GM23338 (cell line): ENCODE data around the gene KLF11.
"Not testable (repeated sequence)": the region's sequence is repeated elsewhere in the genome, so short reads cannot be mapped to it uniquely, and the experiment has no call there.

ENCODE experiments used
- CTCF ChIP-seq, 2 experiments: fragments of 200-600 bp in 1 of 2; sonication (generic) in 1 of 2; conservative IDR thresholded peaks; 2 replicates each; pipeline versions ENCODE4 v1.5.1 to v1.6.1; 2016 to 2017; ENCODE audit warnings: antibody characterized with exemption in 2 of 2, low read depth in 2 of 2, mild to moderate bottlenecking in 2 of 2, moderate library complexity in 1 of 2
- REST ChIP-seq: IDR thresholded peaks from one replicate; pipeline ENCODE4 v1.6.1; 2018; ENCODE audit warnings: antibody characterized with exemption; ENCODE audit not compliant: unreplicated experiment
- STAT1 ChIP-seq: IDR thresholded peaks from one replicate; pipeline ENCODE4 v1.6.1; 2016; ENCODE audit warnings: antibody characterized with exemption; ENCODE audit not compliant: unreplicated experiment

- TF ChIP-seq REST; STAT1; CTCF (conservative IDR thresholded peaks at IDR 0.05; ENCODE audit: low read depth in 2 of 2): not testable (repeated sequence)
Observed at GRCh38 chr2:10091889-10092244, 48.5 kb downstream of the KLF11 start.
